ENCODE data around the gene MYL12B.

MYL12B gene

DNA sequence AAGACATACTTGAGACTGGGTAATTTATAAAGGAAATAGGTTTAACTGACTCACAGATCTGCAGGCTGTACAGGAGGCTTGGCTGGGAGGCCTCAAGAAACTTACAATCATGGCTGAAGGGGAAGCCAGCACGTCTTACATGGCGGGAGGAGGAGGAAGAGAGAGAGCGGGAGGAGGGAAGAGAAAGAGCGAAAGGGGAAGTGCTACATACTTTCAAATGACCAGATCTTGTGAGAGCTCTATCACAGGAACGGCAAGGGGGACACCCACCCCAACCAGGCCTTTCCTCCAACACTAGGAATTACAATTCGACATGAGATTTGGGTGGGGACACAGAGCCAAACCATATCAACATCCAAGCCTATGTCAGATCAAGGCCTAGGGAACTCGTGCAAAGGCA is 24.2 kb downstream of the MYL12B start:
- Histone ChIP-seq H3K27ac (no peak overlapping the region), H3K9me3 (no peaks in the 10 kb centered on the region), H3K4me1 (ENCODE audit: control insufficient read depth in 1 of 2, insufficient read depth in 1 of 2, low read depth in 1 of 2, low read length in 1 of 2) (no peaks in the 10 kb centered on the region), H3K36me3 (no peaks in the 10 kb centered on the region), H3K4me3 (ENCODE audit: low read depth in 1 of 2, low read length in 1 of 2) (no peak overlapping the region), H3K27me3 (no peaks in the 10 kb centered on the region)
- no peak for TF ChIP-seq CTCF (IDR thresholded peaks at IDR 0.05)

- TF ChIP-seq CTCF (IDR thresholded peaks at IDR 0.05) = no peak
- H3K27ac ChIP-seq = no peak overlapping the region
- no peaks in the 10 kb centered on the region for H3K9me3 ChIP-seq
- no peaks in the 10 kb centered on the region for H3K36me3 ChIP-seq
- H3K4me1 ChIP-seq (ENCODE audit: control insufficient read depth in 1 of 2, insufficient read depth in 1 of 2, low read depth in 1 of 2, low read length in 1 of 2) = peaks cover 10 to 12% of the 10 kb centered on the region in 2 experiments
- H3K4me3 ChIP-seq (ENCODE audit: low read depth in 1 of 2, low read length in 1 of 2) = no peak overlapping the region
- H3K27me3 ChIP-seq = peaks cover under 1% of the 10 kb centered on the region
These were observed 31.4 kb downstream of the MYL12B start for GRCh38 chr18:3293196-3293951.

- H3K4me3 ChIP-seq (ENCODE audit: low read depth in 1 of 2, low read length in 1 of 2) = no peak overlapping the region
- TF ChIP-seq CTCF (IDR thresholded peaks at IDR 0.05) = no peak
- H3K36me3 ChIP-seq = no peaks in the 10 kb centered on the region
- peaks cover 13% of the 10 kb centered on the region for H3K27me3 ChIP-seq
- no peaks in the 10 kb centered on the region for H3K9me3 ChIP-seq
- H3K27ac ChIP-seq = no peak overlapping the region
- peaks cover 10 to 12% of the 10 kb centered on the region in 2 experiments for H3K4me1 ChIP-seq (ENCODE audit: control insufficient read depth in 1 of 2, insufficient read depth in 1 of 2, low read depth in 1 of 2, low read length in 1 of 2)
These were observed 32.6 kb downstream of the MYL12B start for GRCh38 chr18:3294435-3295080.

- no peak overlapping the region for H3K27ac ChIP-seq
These were observed 35.4 kb downstream of the MYL12B start for GRCh38 chr18:3297025-3297984.

More at GRCh38 chr18:3297025-3297984, 35.4 kb downstream of the MYL12B start:
- H3K4me3 ChIP-seq (ENCODE audit: low read depth in 1 of 2, low read length in 1 of 2) = peak overlapping the region; percentile 57 to 59
- peaks cover 25% of the 10 kb centered on the region for H3K27me3 ChIP-seq
- no peaks in the 10 kb centered on the region for H3K36me3 ChIP-seq
- H3K4me1 ChIP-seq (ENCODE audit: control insufficient read depth in 1 of 2, insufficient read depth in 1 of 2, low read depth in 1 of 2, low read length in 1 of 2) = peaks cover 10 to 12% of the 10 kb centered on the region in 2 experiments
- no peaks in the 10 kb centered on the region for H3K9me3 ChIP-seq
- TF ChIP-seq CTCF (IDR thresholded peaks at IDR 0.05) = peak; percentile 68
